GM12873 (cell line): Measurements from ENCODE around the gene NELFA.

ENCODE experiments used
- CTCF ChIP-seq: IDR thresholded peaks from 2 replicates; pipeline ENCODE4 v1.5.1; 2012; ENCODE audit warnings: low read depth, mild to moderate bottlenecking, moderate library complexity, low read length, control low read depth; ENCODE audit not compliant: insufficient read depth; ENCODE audit errors: missing control alignments

NELFA gene

GRCh38 chr4:1992468-1993168, 16.2 kb downstream of the NELFA start:
- TF ChIP-seq CTCF: no peak

GRCh38 chr4:1991596-1992434, 17.0 kb downstream of the NELFA start:
- no peak for TF ChIP-seq CTCF

GRCh38 chr4:1991087-1991486, 17.7 kb downstream of the NELFA start:
- no peak for TF ChIP-seq CTCF

GRCh38 chr4:1990676-1991075, 18.1 kb downstream of the NELFA start:
- TF ChIP-seq CTCF: no peak

- TF ChIP-seq CTCF: no peak
Measured at GRCh38 chr4:1990348-1990645, 18.5 kb downstream of the NELFA start.

- no peak for TF ChIP-seq CTCF
Measured at GRCh38 chr4:1989533-1990347, 19.0 kb downstream of the NELFA start.

- no peak for TF ChIP-seq CTCF
Measured at GRCh38 chr4:1988327-1988724, 20.4 kb downstream of the NELFA start.
